ENCODE data around the gene IRX4. TPM values are rescaled to one million over a fixed set of nuclear protein-coding genes. Genes with fewer than 3 reads are reported as not detected.

The IRX4 gene
- total and polyA plus RNA-seq, 8 donors, result 14.8 TPM; not detected in 7

- Histone ChIP-seq H3K4me3 (peak overlapping the region; percentile 20 to 41 (median 32)), H3K27ac (no peak overlapping the region), H3K36me3 (no peaks in the 10 kb centered on the region), H3K27me3 (peaks cover 81 to 100% (median 100%) of the 10 kb centered on the region in 3 donors), H3K9me3 (no peaks in the 10 kb centered on the region), H3K4me1 (peaks cover 27 to 57% (median 40%) of the 10 kb centered on the region in 4 donors)
- intact Hi-C loops (cut with DNase I; ENCODE audit: low total_unique reads), result no loop called here
- DNase-seq, result peak in 1 of 2 donors; percentile 45
- TF ChIP-seq POLR2A (IDR thresholded peaks at IDR 0.05) (no peak), EP300 (IDR thresholded peaks at IDR 0.05) (no peak)
- WGBS, 5 donors, result 1 to 2% (median 1%) methylated on average over 11 to 78 of the region's 78 CpGs
Measured at GRCh38 chr5:1883120-1883924, 597 bp upstream of the IRX4 start.

GRCh38 chr5:1881731-1882336 is 891 bp downstream of the IRX4 start:
- no peak overlapping the region for H3K27ac ChIP-seq
- peak overlapping the region in 2 of 4 donors; percentile 33 to 41 for H3K4me3 ChIP-seq
- no peaks in the 10 kb centered on the region for H3K9me3 ChIP-seq
- peaks cover 22 to 54% (median 35%) of the 10 kb centered on the region in 4 donors for H3K4me1 ChIP-seq
- no peak for TF ChIP-seq CTCF (IDR thresholded peaks at IDR 0.05)
- no peak for TF ChIP-seq POLR2A (IDR thresholded peaks at IDR 0.05)
- TF ChIP-seq POLR2AphosphoS5 (IDR thresholded peaks at IDR 0.05), result no peak
- TF ChIP-seq EP300 (IDR thresholded peaks at IDR 0.05), result no peak
- no peak for DNase-seq
- intact Hi-C loops (cut with DNase I; ENCODE audit: low total_unique reads), result no loop called here
- no peaks in the 10 kb centered on the region for H3K36me3 ChIP-seq
- 9 to 18% (median 13%) methylated on average over 9 to 59 of the region's 59 CpGs for WGBS, 5 donors
- peaks cover 68 to 100% (median 100%) of the 10 kb centered on the region in 3 donors for H3K27me3 ChIP-seq

GRCh38 chr5:1881098-1881572 is 1.6 kb downstream of the IRX4 start:
- TF ChIP-seq POLR2AphosphoS5 (IDR thresholded peaks at IDR 0.05) (no peak), POLR2A (IDR thresholded peaks at IDR 0.05) (no peak), CTCF (IDR thresholded peaks at IDR 0.05) (no peak), EP300 (IDR thresholded peaks at IDR 0.05) (no peak)
- 6 to 15% (median 10%) methylated on average over 8 to 10 of the region's 10 CpGs for WGBS, 5 donors
- H3K4me3 ChIP-seq, result no peak overlapping the region
- no peak overlapping the region for H3K27ac ChIP-seq
- intact Hi-C loops (cut with DNase I; ENCODE audit: low total_unique reads), result no loop called here
- no peak for DNase-seq
- no peaks in the 10 kb centered on the region for H3K36me3 ChIP-seq
- H3K9me3 ChIP-seq, result no peaks in the 10 kb centered on the region
- peaks cover 61 to 100% (median 100%) of the 10 kb centered on the region in 3 donors for H3K27me3 ChIP-seq
- H3K4me1 ChIP-seq, result peaks cover 25 to 54% (median 36%) of the 10 kb centered on the region in 4 donors

DNA sequence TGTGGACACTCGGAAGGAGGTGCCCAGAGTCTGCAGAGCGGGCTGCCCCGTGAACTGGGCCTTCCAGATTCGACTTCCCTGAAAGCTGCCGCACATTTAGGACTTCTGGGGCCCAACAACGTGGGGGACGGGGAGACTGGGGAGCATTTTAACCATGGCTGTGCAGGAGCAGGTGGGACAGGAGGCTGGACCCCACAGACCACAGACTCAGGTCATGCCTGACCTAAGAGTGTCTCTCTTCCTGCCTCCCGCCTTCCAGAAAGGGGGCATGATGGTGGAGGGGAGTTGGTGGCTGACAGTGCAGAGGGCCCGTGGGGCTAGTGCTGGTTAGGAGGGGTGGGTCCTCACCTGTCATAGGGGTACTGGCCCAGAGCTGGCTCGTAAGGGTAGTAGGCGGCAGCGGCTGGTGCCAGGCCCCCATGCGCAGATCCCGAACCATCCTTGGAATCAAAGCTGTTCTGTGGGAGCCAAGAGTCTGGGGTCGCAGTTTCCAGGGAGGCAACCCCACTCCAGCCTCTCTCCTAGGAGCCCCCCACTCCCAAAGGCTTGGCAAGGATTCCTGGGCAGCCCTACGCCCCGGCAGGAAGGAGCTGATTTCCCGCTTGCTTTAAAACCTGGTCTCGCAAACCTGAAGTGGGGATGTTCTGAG is 2.2 kb downstream of the IRX4 start:
- DNase-seq, result no peak
- TF ChIP-seq EP300 (IDR thresholded peaks at IDR 0.05) (no peak), POLR2A (IDR thresholded peaks at IDR 0.05) (no peak), CTCF (IDR thresholded peaks at IDR 0.05) (no peak), POLR2AphosphoS5 (IDR thresholded peaks at IDR 0.05) (no peak)
- intact Hi-C loops (cut with DNase I; ENCODE audit: low total_unique reads), result no loop called here
- H3K27ac ChIP-seq, result no peak overlapping the region
- WGBS, 5 donors, result 14 to 20% (median 17%) methylated on average over 12 to 19 of the region's 19 CpGs
- H3K36me3 ChIP-seq, result no peaks in the 10 kb centered on the region
- peaks cover 30 to 56% (median 42%) of the 10 kb centered on the region in 4 donors for H3K4me1 ChIP-seq
- H3K27me3 ChIP-seq, result peaks cover 54 to 100% (median 100%) of the 10 kb centered on the region in 3 donors
- H3K9me3 ChIP-seq, result no peaks in the 10 kb centered on the region
- H3K4me3 ChIP-seq, result no peak overlapping the region
